DND-41 (cell line): ENCODE results near the gene IQCK.

Experiments
- ATAC-seq: fragments of 200-7000 bp; cut with Tn5 transposase; 3 replicates; pipeline ENCODE4 v1.9.1; 2021; ENCODE audit warnings: low read depth; ENCODE audit not compliant: insufficient read depth
- DNase-seq: peaks from one replicate; pipeline ENCODE4 v3.0.0-alpha.2; 2020
- H2AFZ ChIP-seq: 2 replicates; pipeline ENCODE4 v1.6.0; 2012; ENCODE audit warnings: low read depth, low read length
- H3K27ac ChIP-seq: 2 replicates; pipeline ENCODE4 v1.5.1; 2012; ENCODE audit warnings: low read length, inconsistent platforms
- H3K27me3 ChIP-seq: fragments of 200-600 bp; sonication (generic); 2 replicates; pipeline ENCODE4 v1.6.0; 2012; ENCODE audit warnings: low read length, mild to moderate bottlenecking, inconsistent platforms; ENCODE audit not compliant: insufficient read depth, poor library complexity
- H3K36me3 ChIP-seq: 2 replicates; pipeline ENCODE4 v1.5.1; 2012; ENCODE audit warnings: low read length, inconsistent platforms; ENCODE audit not compliant: insufficient read depth
- H3K4me1 ChIP-seq: 2 replicates; pipeline ENCODE4 v1.5.1; 2012; ENCODE audit warnings: mild to moderate bottlenecking, low read length; ENCODE audit not compliant: insufficient read depth
- H3K4me2 ChIP-seq: 2 replicates; pipeline ENCODE4 v1.6.0; 2012; ENCODE audit warnings: mild to moderate bottlenecking, moderate library complexity, low read length, inconsistent platforms; ENCODE audit not compliant: insufficient read depth
- H3K4me3 ChIP-seq, 2 experiments: fragments of 200-600 bp in 1 of 2; shearing (Covaris generic) in 1 of 2; 2 replicates each; pipeline ENCODE4 v1.5.1; 2012 to 2016; ENCODE audit warnings: inconsistent platforms in 2 of 2, low read length in 2 of 2, mild to moderate bottlenecking in 2 of 2, low read depth in 1 of 2, moderate library complexity in 1 of 2
- H3K79me2 ChIP-seq: 2 replicates; pipeline ENCODE4 v1.6.0; 2012; ENCODE audit warnings: low read length, inconsistent platforms; ENCODE audit not compliant: insufficient read depth
- H3K9ac ChIP-seq: 2 replicates; pipeline ENCODE4 v1.6.0; 2012; ENCODE audit warnings: low read depth, mild to moderate bottlenecking, inconsistent platforms, low read length, moderate library complexity
- H3K9me3 ChIP-seq: 2 replicates; pipeline ENCODE4 v1.5.1; 2012; ENCODE audit warnings: low read length, moderate library complexity, mild to moderate bottlenecking, inconsistent platforms; ENCODE audit not compliant: insufficient read depth, severe bottlenecking
- H4K20me1 ChIP-seq: 2 replicates; pipeline ENCODE4 v1.6.0; 2012; ENCODE audit warnings: low read length; ENCODE audit not compliant: insufficient read depth
- CTCF ChIP-seq: IDR thresholded peaks from 2 replicates; pipeline ENCODE4 v1.5.1; 2012; ENCODE audit warnings: borderline replicate concordance, low read length, moderate library complexity, mild to moderate bottlenecking; ENCODE audit not compliant: poor library complexity, severe bottlenecking; ENCODE audit errors: extremely low read depth
- EZH2 ChIP-seq: IDR thresholded peaks from 3 replicates; pipeline ENCODE4 v1.6.1; 2012; ENCODE audit warnings: borderline replicate concordance, low read depth, mild to moderate bottlenecking, moderate library complexity, low read length, inconsistent platforms; ENCODE audit not compliant: severe bottlenecking

Gene IQCK

DNA sequence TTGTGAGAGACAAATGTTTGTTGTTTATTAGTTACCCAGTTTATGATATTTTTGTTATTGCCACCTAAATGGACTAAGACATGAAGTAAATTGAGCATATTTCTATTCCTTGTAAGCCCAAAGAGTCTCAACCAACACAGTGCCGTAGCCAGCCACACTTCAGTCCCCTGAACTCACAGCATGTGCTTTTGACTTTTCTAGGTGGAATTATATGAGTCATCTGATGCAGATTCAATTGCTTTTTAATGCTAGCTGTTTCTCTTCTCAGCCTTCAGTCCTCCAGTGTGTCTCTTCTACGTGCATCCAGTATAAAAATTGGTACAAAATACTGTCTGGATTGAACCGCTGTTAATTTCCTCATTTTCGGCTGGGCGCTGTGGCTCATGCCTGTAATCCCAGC is 39.0 kb downstream of the IQCK start:
- Histone ChIP-seq H3K27me3 (no peaks in the 10 kb centered on the region), H3K79me2 (no peaks in the 10 kb centered on the region), H3K36me3 (no peaks in the 10 kb centered on the region), H3K9me3 (no peaks in the 10 kb centered on the region), H3K9ac (no peak overlapping the region), H3K4me3 (no peak overlapping the region), H4K20me1 (no peaks in the 10 kb centered on the region), H2AFZ (no peak overlapping the region), H3K4me2 (no peak overlapping the region), H3K4me1 (no peaks in the 10 kb centered on the region), H3K27ac (no peak overlapping the region)
- ATAC-seq (no peak), DNase-seq (no peak)
- TF ChIP-seq EZH2 = no peak
- TF ChIP-seq CTCF = no peak

DNA sequence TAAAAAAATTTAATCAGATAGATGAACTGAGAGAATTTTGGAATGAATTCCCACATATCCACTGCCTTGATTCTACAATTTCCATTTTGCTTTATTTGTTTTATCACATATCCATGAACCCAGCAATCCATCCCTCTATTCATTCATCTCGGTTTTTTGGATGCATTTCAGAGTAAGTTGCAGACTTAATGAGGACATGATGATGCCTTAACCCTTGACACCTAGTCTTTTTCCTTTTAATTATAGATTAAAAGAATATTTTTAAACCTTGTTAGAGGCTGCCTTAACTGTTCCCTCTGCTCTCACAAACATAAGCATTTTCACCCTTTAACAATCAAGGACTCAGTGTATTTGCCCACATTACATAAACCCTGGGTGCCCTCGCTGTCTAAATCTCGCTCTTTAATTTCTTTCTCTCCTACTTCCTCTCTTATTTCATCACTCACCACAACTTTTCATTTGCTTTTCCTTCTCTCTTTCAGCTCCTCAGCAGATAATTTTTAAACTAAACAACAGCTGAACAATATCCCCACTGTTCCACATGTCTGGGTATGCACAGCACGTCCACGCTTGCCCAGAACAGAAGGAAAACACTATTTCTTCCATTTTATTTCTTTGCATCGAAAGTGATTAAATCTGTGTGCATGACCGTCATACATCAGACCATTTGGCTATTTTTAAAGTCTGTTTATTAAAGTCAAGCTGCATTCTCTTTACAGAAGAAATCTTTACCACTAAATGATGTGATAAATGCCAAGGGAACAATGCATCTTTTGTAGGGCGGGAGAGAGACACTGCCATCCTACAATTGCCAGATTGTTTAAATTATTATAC is 39.9 kb downstream of the IQCK start:
- H3K27me3 ChIP-seq = no peaks in the 10 kb centered on the region
- H3K9ac ChIP-seq = no peak overlapping the region
- no peaks in the 10 kb centered on the region for H3K9me3 ChIP-seq
- no peaks in the 10 kb centered on the region for H3K4me1 ChIP-seq
- TF ChIP-seq EZH2 = no peak
- TF ChIP-seq CTCF = no peak
- H3K36me3 ChIP-seq = no peaks in the 10 kb centered on the region
- H2AFZ ChIP-seq = no peak overlapping the region
- no peak overlapping the region for H3K4me2 ChIP-seq
- H3K79me2 ChIP-seq = no peaks in the 10 kb centered on the region
- no peaks in the 10 kb centered on the region for H4K20me1 ChIP-seq
- no peak for DNase-seq
- no peak for ATAC-seq
- H3K27ac ChIP-seq = no peak overlapping the region
- H3K4me3 ChIP-seq = no peak overlapping the region

GRCh38 chr16:19760356-19761060 is 42.4 kb downstream of the IQCK start:
- H3K27ac ChIP-seq = no peak overlapping the region
- no peaks in the 10 kb centered on the region for H3K4me1 ChIP-seq
- H4K20me1 ChIP-seq = no peaks in the 10 kb centered on the region
- no peaks in the 10 kb centered on the region for H3K9me3 ChIP-seq
- no peak overlapping the region for H3K4me3 ChIP-seq
- DNase-seq (no peak), ATAC-seq (no peak)
- H3K36me3 ChIP-seq = no peaks in the 10 kb centered on the region
- H3K27me3 ChIP-seq = no peaks in the 10 kb centered on the region
- no peak overlapping the region for H2AFZ ChIP-seq
- H3K9ac ChIP-seq = no peak overlapping the region
- no peak for TF ChIP-seq CTCF
- no peak for TF ChIP-seq EZH2
- no peaks in the 10 kb centered on the region for H3K79me2 ChIP-seq
- H3K4me2 ChIP-seq = no peak overlapping the region
